Mesodermal cell (in vitro differentiated cells): Measurements from ENCODE around the gene CD9.

Source experiments
- H3K27ac ChIP-seq: 2 replicates; pipeline ENCODE4 v1.7.0; 2013; ENCODE audit warnings: mild to moderate bottlenecking, low read depth, low read length, moderate library complexity; ENCODE audit not compliant: severe bottlenecking
- H3K36me3 ChIP-seq: 2 replicates; pipeline ENCODE4 v1.7.1; 2013; ENCODE audit warnings: mild to moderate bottlenecking, low read length, moderate library complexity; ENCODE audit not compliant: control insufficient read depth, insufficient read depth
- H3K4me1 ChIP-seq: one replicate; pipeline ENCODE4 v1.7.1; 2013; ENCODE audit warnings: mild to moderate bottlenecking, low read length; ENCODE audit not compliant: insufficient read depth, control insufficient read depth, poor library complexity, severe bottlenecking
- H3K4me3 ChIP-seq: 2 replicates; pipeline ENCODE4 v1.7.0; 2013; ENCODE audit warnings: low read length, control low read depth, mild to moderate bottlenecking; ENCODE audit not compliant: insufficient read depth, poor library complexity, severe bottlenecking; ENCODE audit errors: extremely low read depth
- H3K9me3 ChIP-seq: 2 replicates; pipeline ENCODE4 v1.7.1; 2013; ENCODE audit warnings: mild to moderate bottlenecking, low read length, moderate library complexity; ENCODE audit not compliant: control insufficient read depth
- WGBS, 2 experiments: methylation state at CpG; one replicate each; pipeline ENCODE4 v1.1.5; 2013; ENCODE audit warnings: missing lambda C conversion rate in 2 of 2; ENCODE audit not compliant: insufficient coverage in 2 of 2; 5-methylcytosine and 5-hydroxymethylcytosine counted together

CD9 gene

GRCh38 chr12:6212086-6212485, 11.9 kb downstream of the CD9 start:
- Histone ChIP-seq H3K4me1 (peaks cover 33% of the 10 kb centered on the region), H3K27ac (peak overlapping the region; percentile 57), H3K4me3 (no peak overlapping the region), H3K9me3 (no peaks in the 10 kb centered on the region), H3K36me3 (peaks cover 2% of the 10 kb centered on the region)
- WGBS, 2 experiments, result 79 to 82% methylated on average over 5 to 7 of the region's 7 CpGs

GRCh38 chr12:6213969-6214368, 13.8 kb downstream of the CD9 start:
- Histone ChIP-seq H3K4me3 (no peak overlapping the region), H3K4me1 (peaks cover 33% of the 10 kb centered on the region), H3K36me3 (no peaks in the 10 kb centered on the region), H3K27ac (no peak overlapping the region), H3K9me3 (no peaks in the 10 kb centered on the region)
- WGBS, 2 experiments, result 77 to 78% methylated on average over 3 to 4 of the region's 6 CpGs

- H3K4me3 ChIP-seq, result no peak overlapping the region
- peaks cover 4% of the 10 kb centered on the region for H3K36me3 ChIP-seq
- no peak overlapping the region for H3K27ac ChIP-seq
- no peaks in the 10 kb centered on the region for H3K9me3 ChIP-seq
- WGBS, 2 experiments, result 59 to 67% methylated on average over 7 of the region's 7 CpGs
- peaks cover 33% of the 10 kb centered on the region for H3K4me1 ChIP-seq
These were observed 14.4 kb downstream of the CD9 start for GRCh38 chr12:6214633-6215032.

- Histone ChIP-seq H3K4me3 (no peak overlapping the region), H3K4me1 (peaks cover 33% of the 10 kb centered on the region), H3K9me3 (no peaks in the 10 kb centered on the region), H3K27ac (peak overlapping the region; percentile 49), H3K36me3 (peaks cover 8% of the 10 kb centered on the region)
- 27 to 47% methylated on average over 3 to 7 of the region's 10 CpGs for WGBS, 2 experiments
These were observed 15.1 kb downstream of the CD9 start for GRCh38 chr12:6215120-6215807.

GRCh38 chr12:6215932-6216494, 15.8 kb downstream of the CD9 start:
- 85 to 87% methylated on average over 5 of the region's 5 CpGs for WGBS, 2 experiments
- Histone ChIP-seq H3K9me3 (no peaks in the 10 kb centered on the region), H3K36me3 (peaks cover 8% of the 10 kb centered on the region), H3K4me3 (no peak overlapping the region), H3K27ac (peak overlapping the region; percentile 49), H3K4me1 (peaks cover 33% of the 10 kb centered on the region)

GRCh38 chr12:6216581-6216980, 16.4 kb downstream of the CD9 start:
- Histone ChIP-seq H3K4me1 (peaks cover 30% of the 10 kb centered on the region), H3K4me3 (no peak overlapping the region), H3K27ac (peak overlapping the region; percentile 29), H3K9me3 (no peaks in the 10 kb centered on the region), H3K36me3 (peaks cover 8% of the 10 kb centered on the region)
- 91 to 96% methylated on average over 5 to 6 of the region's 7 CpGs for WGBS, 2 experiments

GRCh38 chr12:6218347-6218925, 18.2 kb downstream of the CD9 start:
- Histone ChIP-seq H3K27ac (no peak overlapping the region), H3K9me3 (no peaks in the 10 kb centered on the region), H3K4me3 (no peak overlapping the region), H3K4me1 (peaks cover 26% of the 10 kb centered on the region), H3K36me3 (peaks cover 8% of the 10 kb centered on the region)
- 82 to 92% methylated on average over 4 to 6 of the region's 6 CpGs for WGBS, 2 experiments

- Histone ChIP-seq H3K27ac (no peak overlapping the region), H3K4me3 (no peak overlapping the region), H3K9me3 (no peaks in the 10 kb centered on the region), H3K36me3 (peaks cover 13% of the 10 kb centered on the region), H3K4me1 (peaks cover 20% of the 10 kb centered on the region)
- WGBS, 2 experiments, result 69 to 85% methylated on average over 6 of the region's 6 CpGs
These were observed 19.8 kb downstream of the CD9 start for GRCh38 chr12:6219980-6220379.

GRCh38 chr12:6221146-6221545, 20.9 kb downstream of the CD9 start:
- H3K27ac ChIP-seq, result no peak overlapping the region
- peaks cover 14% of the 10 kb centered on the region for H3K36me3 ChIP-seq
- no peaks in the 10 kb centered on the region for H3K9me3 ChIP-seq
- H3K4me3 ChIP-seq, result no peak overlapping the region
- peaks cover 13% of the 10 kb centered on the region for H3K4me1 ChIP-seq
- WGBS, 2 experiments, result 95 to 98% methylated on average over 9 of the region's 9 CpGs

GRCh38 chr12:6222078-6222654, 22.0 kb downstream of the CD9 start:
- Histone ChIP-seq H3K27ac (peak overlapping the region; percentile 41), H3K9me3 (no peaks in the 10 kb centered on the region), H3K4me3 (no peak overlapping the region), H3K36me3 (peaks cover 14% of the 10 kb centered on the region), H3K4me1 (peaks cover 11% of the 10 kb centered on the region)
- WGBS, 2 experiments, result 81 to 93% methylated on average over 10 of the region's 12 CpGs

- Histone ChIP-seq H3K27ac (no peak overlapping the region), H3K4me1 (peaks cover 14% of the 10 kb centered on the region)
- 93% methylated on average over 10 of the region's 10 CpGs for WGBS, 2 experiments
These were observed 23.3 kb downstream of the CD9 start for GRCh38 chr12:6223545-6223944.

More at GRCh38 chr12:6223545-6223944, 23.3 kb downstream of the CD9 start:
- Histone ChIP-seq H3K36me3 (peaks cover 19% of the 10 kb centered on the region), H3K4me3 (no peak overlapping the region), H3K9me3 (no peaks in the 10 kb centered on the region)
